ENCODE results near the gene NPLOC4.

Gene NPLOC4

DNA sequence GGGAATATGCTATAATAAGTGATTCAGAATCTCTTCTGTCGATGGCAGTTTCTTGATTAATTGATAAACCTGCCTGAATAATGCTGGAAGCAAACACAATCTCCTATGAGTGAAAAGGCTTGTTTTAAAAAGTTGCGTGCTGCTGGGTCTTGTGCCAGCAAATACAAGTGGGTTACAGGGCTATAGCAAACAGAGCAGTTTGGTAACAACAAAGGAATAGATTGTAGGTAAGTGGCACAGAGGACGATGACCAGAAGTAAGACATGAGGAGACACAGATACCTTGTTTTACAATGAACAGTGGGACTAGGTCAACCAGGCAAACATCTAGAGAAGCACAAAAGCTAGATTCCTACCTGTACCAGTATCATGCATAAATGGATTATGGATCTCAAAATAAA, 61.1 kb downstream of the NPLOC4 start:
- no peak for TF ChIP-seq SPI1 (IDR thresholded peaks at IDR 0.05; ENCODE audit: low read depth, low read length)
- FAIRE-seq (no peak), DNase-seq (ENCODE audit: insufficient read length, low spot score) (no peak)

- FAIRE-seq (no peak), DNase-seq (ENCODE audit: insufficient read length, low spot score) (no peak)
- TF ChIP-seq POLR2AphosphoS5 (IDR thresholded peaks at IDR 0.05; ENCODE audit: low read depth, low read length) = no peak
- no peak for TF ChIP-seq TAF1 (IDR thresholded peaks at IDR 0.05; ENCODE audit: low read depth, low read length)
- TF ChIP-seq SPI1 (IDR thresholded peaks at IDR 0.05; ENCODE audit: low read depth, low read length) = no peak
- TF ChIP-seq POU2F2 (IDR thresholded peaks at IDR 0.05; ENCODE audit: low read depth, low read length) = no peak
- no peak for TF ChIP-seq POLR2A (IDR thresholded peaks at IDR 0.05; ENCODE audit: low read depth, low read length)
- no peak for TF ChIP-seq PAX5 (IDR thresholded peaks at IDR 0.05; ENCODE audit: insufficient read depth, low read length, severe bottlenecking)
These were observed 62.3 kb downstream of the NPLOC4 start for GRCh38 chr17:81574643-81574956.

DNA sequence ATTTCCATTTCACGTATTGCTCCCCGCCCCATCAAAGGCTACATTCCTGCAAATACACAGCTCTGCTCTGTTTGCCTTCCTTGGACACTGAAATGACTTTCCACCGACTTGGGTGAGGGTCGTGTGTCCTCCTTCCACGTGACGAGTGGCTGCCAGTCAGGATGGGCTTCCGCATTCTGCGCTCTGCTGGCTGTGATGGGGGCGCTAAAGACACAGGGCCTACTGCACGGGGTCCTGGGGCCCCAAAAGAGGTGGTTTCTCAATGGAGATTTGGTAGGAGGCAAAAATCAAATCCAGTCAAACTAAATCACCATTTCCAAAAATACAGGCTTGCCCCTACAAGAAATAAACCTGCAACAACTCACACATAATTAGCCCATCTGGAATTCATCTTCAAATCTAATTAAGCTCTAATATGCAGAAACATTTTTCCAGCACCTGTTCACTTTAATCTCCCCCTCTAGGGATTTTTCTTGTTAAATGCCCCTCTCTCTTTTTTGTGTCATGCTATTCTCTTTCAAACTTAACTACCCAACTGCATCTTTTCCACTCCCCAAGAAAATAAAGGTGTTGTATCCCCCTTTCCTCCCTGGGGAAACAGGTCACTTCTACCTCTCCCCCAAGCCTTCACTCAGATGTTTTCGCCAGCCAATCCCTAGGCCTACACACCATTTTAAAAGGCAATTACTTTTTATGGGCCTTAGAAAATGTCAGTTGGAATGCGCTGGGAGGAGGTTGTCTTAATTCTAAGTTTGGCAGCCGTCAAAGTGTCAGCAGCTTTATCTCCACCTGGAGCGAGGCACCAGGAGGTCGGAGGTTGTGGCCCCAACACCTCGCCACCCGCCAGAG, 62.9 kb downstream of the NPLOC4 start:
- no peak for TF ChIP-seq PAX5 (IDR thresholded peaks at IDR 0.05; ENCODE audit: insufficient read depth, low read length, severe bottlenecking)
- no peak for TF ChIP-seq SPI1 (IDR thresholded peaks at IDR 0.05; ENCODE audit: low read depth, low read length)
- TF ChIP-seq POLR2AphosphoS5 (IDR thresholded peaks at IDR 0.05; ENCODE audit: low read depth, low read length) = no peak
- TF ChIP-seq TAF1 (IDR thresholded peaks at IDR 0.05; ENCODE audit: low read depth, low read length) = no peak
- TF ChIP-seq POLR2A (IDR thresholded peaks at IDR 0.05; ENCODE audit: low read depth, low read length) = no peak
- no peak for TF ChIP-seq POU2F2 (IDR thresholded peaks at IDR 0.05; ENCODE audit: low read depth, low read length)
- FAIRE-seq (no peak), DNase-seq (ENCODE audit: insufficient read length, low spot score) (no peak)

- FAIRE-seq (no peak), DNase-seq (ENCODE audit: insufficient read length, low spot score) (no peak)
- TF ChIP-seq PAX5 (IDR thresholded peaks at IDR 0.05; ENCODE audit: insufficient read depth, low read length, severe bottlenecking) (no peak), POLR2AphosphoS5 (IDR thresholded peaks at IDR 0.05; ENCODE audit: low read depth, low read length) (no peak), SPI1 (IDR thresholded peaks at IDR 0.05; ENCODE audit: low read depth, low read length) (no peak), TAF1 (IDR thresholded peaks at IDR 0.05; ENCODE audit: low read depth, low read length) (no peak)
These were observed 64.2 kb downstream of the NPLOC4 start for GRCh38 chr17:81572563-81573168.

- no peak for DNase-seq (ENCODE audit: insufficient read length, low spot score)
- FAIRE-seq = no peak
- TF ChIP-seq POU2F2 (IDR thresholded peaks at IDR 0.05; ENCODE audit: low read depth, low read length) = no peak
- TF ChIP-seq POLR2A (IDR thresholded peaks at IDR 0.05; ENCODE audit: low read depth, low read length) = no peak
- no peak for TF ChIP-seq TAF1 (IDR thresholded peaks at IDR 0.05; ENCODE audit: low read depth, low read length)
- TF ChIP-seq SPI1 (IDR thresholded peaks at IDR 0.05; ENCODE audit: low read depth, low read length) = no peak
- TF ChIP-seq PAX5 (IDR thresholded peaks at IDR 0.05; ENCODE audit: insufficient read depth, low read length, severe bottlenecking) = no peak
- TF ChIP-seq POLR2AphosphoS5 (IDR thresholded peaks at IDR 0.05; ENCODE audit: low read depth, low read length) = no peak
These were observed 65.9 kb downstream of the NPLOC4 start for GRCh38 chr17:81570964-81571363.

DNA sequence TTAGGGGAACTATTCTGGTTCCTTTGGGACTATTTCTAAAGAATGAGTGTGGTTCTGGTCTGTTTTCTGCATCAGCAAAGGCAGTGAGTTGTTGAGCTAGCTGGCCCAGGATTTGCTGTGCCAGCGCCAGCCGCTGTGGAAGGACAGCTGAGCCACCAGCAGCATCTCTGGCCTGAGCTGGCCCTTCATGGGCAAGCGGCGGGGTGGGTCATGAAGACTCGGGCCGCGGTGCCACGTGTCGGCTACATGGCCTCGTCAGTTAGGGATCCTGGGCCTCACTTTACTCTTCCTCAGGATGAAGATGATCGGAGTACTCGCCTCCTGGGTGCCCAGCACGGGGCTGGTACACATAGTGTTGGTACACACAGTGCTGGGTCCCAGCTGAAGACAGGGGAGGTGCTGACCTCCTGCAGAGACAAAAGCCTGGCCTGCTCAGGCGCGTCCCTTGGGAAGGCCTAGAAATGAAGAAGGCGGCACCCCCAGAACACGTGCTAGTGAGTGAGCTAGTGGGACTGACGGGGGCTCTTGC, 66.9 kb downstream of the NPLOC4 start:
- no peak for FAIRE-seq
- no peak for TF ChIP-seq POU2F2 (IDR thresholded peaks at IDR 0.05; ENCODE audit: low read depth, low read length)
- no peak for TF ChIP-seq POLR2A (IDR thresholded peaks at IDR 0.05; ENCODE audit: low read depth, low read length)
- no peak for TF ChIP-seq POLR2AphosphoS5 (IDR thresholded peaks at IDR 0.05; ENCODE audit: low read depth, low read length)
- TF ChIP-seq SPI1 (IDR thresholded peaks at IDR 0.05; ENCODE audit: low read depth, low read length) = no peak
- no peak for TF ChIP-seq TAF1 (IDR thresholded peaks at IDR 0.05; ENCODE audit: low read depth, low read length)
- no peak for TF ChIP-seq PAX5 (IDR thresholded peaks at IDR 0.05; ENCODE audit: insufficient read depth, low read length, severe bottlenecking)

DNA sequence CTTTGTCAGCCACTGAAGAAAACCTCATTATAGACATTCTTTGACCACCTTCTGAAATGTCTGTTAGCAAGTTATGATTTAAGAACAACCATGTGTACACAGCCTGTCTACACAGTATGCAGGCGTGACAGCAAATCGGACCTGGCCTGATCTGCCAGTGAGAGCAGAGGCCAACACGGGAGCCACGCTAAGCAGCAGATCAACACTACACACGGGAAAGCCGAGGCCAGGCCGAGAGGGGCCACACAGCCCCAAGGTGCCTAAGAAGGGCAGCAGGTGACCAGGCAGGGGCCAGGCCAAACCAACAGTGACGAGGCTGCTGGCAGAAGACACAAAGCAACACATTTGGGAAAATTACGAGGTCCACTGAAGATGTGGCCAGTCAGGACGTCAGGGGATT, 68.5 kb downstream of the NPLOC4 start:
- no peak for DNase-seq (ENCODE audit: insufficient read length, low spot score)

More for the DNA sequence above, 66.9 kb downstream of the NPLOC4 start:
- DNase-seq (ENCODE audit: insufficient read length, low spot score) = no peak

GRCh38 chr17:81567191-81567590, 69.7 kb downstream of the NPLOC4 start:
- DNase-seq (ENCODE audit: insufficient read length, low spot score) (no peak), FAIRE-seq (no peak)
- no peak for TF ChIP-seq POLR2AphosphoS5 (IDR thresholded peaks at IDR 0.05; ENCODE audit: low read depth, low read length)
- TF ChIP-seq TAF1 (IDR thresholded peaks at IDR 0.05; ENCODE audit: low read depth, low read length) = no peak
- no peak for TF ChIP-seq SPI1 (IDR thresholded peaks at IDR 0.05; ENCODE audit: low read depth, low read length)
- TF ChIP-seq POLR2A (IDR thresholded peaks at IDR 0.05; ENCODE audit: low read depth, low read length) = no peak
- no peak for TF ChIP-seq PAX5 (IDR thresholded peaks at IDR 0.05; ENCODE audit: insufficient read depth, low read length, severe bottlenecking)
- no peak for TF ChIP-seq POU2F2 (IDR thresholded peaks at IDR 0.05; ENCODE audit: low read depth, low read length)

More for the DNA sequence above, 68.5 kb downstream of the NPLOC4 start:
- TF ChIP-seq PAX5 (IDR thresholded peaks at IDR 0.05; ENCODE audit: insufficient read depth, low read length, severe bottlenecking) = no peak
- TF ChIP-seq POLR2AphosphoS5 (IDR thresholded peaks at IDR 0.05; ENCODE audit: low read depth, low read length) = no peak
- no peak for TF ChIP-seq SPI1 (IDR thresholded peaks at IDR 0.05; ENCODE audit: low read depth, low read length)
- TF ChIP-seq POLR2A (IDR thresholded peaks at IDR 0.05; ENCODE audit: low read depth, low read length) = no peak
- no peak for TF ChIP-seq POU2F2 (IDR thresholded peaks at IDR 0.05; ENCODE audit: low read depth, low read length)
- no peak for FAIRE-seq

GRCh38 chr17:81566461-81567126, 70.3 kb downstream of the NPLOC4 start:
- TF ChIP-seq TAF1 (IDR thresholded peaks at IDR 0.05; ENCODE audit: low read depth, low read length) (no peak), SPI1 (IDR thresholded peaks at IDR 0.05; ENCODE audit: low read depth, low read length) (no peak), PAX5 (IDR thresholded peaks at IDR 0.05; ENCODE audit: insufficient read depth, low read length, severe bottlenecking) (no peak), POU2F2 (IDR thresholded peaks at IDR 0.05; ENCODE audit: low read depth, low read length) (no peak), POLR2A (IDR thresholded peaks at IDR 0.05; ENCODE audit: low read depth, low read length) (no peak), POLR2AphosphoS5 (IDR thresholded peaks at IDR 0.05; ENCODE audit: low read depth, low read length) (no peak)
- FAIRE-seq = no peak

More at GRCh38 chr17:81566461-81567126, 70.3 kb downstream of the NPLOC4 start:
- no peak for DNase-seq (ENCODE audit: insufficient read length, low spot score)

Data from GM12891 (cell line).